HG02759 (cell line): ENCODE results near the gene DNAJC10.
"Not testable (repeated sequence)": the region's sequence is repeated elsewhere in the genome, so short reads cannot be mapped to it uniquely, and the experiment has no call there.

Experiments
- ATAC-seq: cut with Tn5 transposase; IDR thresholded peaks from one replicate; pipeline ENCODE4 v1.9.1; 2021; ENCODE audit warnings: mild to moderate bottlenecking, moderate library complexity; ENCODE audit not compliant: unreplicated experiment

DNAJC10 gene

DNA sequence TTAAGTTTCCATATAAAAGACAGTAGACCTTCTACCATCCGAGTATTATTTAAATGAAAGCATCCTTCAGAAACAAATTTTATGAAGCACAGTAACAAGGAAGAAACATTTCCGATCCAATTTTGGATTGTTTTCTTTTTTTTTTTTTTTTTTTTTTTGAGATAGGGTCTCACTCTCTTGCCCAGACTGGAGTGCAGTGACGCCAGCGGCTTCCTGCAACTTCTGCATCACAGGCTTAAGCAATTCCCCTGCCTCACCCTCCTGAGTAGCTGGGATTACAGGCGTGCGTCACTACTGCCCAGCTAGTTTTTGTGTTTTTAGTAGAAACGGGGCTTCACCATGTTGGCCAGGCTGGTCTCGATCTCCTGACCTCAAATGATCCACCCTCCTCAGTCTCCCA is 3.1 kb downstream of the DNAJC10 start:
- not testable (repeated sequence) for ATAC-seq

DNA sequence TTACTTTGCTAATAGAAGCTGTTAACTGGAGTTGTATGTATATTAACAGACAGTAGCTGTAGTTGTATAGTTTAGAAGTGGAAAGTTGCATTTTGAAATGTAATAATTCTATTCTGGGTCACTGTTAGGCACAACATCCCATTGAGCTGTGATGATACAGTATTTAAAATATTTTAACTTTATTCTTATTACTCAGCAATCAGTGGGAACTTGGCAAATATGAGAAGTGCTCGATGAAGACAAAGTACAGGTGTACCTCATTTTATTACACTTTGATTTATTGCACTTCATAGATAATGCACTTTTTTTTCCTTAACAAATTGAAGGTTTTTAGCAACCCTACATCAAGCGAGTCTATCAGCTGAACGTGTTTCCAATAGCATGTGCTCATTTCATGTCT is 8.6 kb downstream of the DNAJC10 start:
- ATAC-seq: no peak

DNA sequence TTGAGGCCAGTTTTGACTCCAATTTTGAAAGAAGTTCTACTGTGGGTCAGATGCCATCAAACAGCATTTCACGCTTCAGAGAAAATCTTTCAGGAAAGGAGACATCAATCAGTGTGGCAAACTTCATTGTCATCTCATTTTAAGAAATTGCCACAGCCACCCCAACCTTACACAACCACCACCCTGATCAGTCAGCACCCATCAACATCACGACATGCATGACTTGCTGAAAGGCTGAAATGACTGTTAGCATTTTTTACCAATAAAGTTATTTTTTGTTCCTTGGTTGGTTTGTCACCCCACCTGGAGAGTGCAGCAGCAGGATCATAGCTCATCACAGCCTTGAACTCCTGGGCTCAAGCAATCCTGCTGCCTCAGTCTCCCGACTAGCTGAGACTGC is 10.4 kb downstream of the DNAJC10 start:
- ATAC-seq: peak; percentile 58

DNA sequence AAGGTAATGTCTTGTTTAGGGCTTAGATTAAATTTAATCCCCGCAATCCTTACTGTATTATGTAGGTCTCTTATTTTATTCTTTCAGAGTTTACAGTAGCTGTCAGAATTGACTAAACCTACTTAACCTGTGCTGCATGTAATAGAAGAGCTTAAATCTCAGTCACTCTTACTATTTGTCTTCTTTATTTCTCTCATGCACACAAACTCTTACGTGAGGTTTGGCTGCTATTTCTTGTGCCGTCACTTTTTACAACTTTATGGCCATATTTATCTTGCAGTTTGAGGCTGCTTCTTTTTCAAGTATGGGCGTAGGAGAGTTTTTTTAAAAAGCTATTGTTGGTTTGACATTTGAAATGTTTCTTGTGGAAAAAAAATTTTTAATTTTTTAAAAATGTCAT is 12.0 kb downstream of the DNAJC10 start:
- no peak for ATAC-seq

DNA sequence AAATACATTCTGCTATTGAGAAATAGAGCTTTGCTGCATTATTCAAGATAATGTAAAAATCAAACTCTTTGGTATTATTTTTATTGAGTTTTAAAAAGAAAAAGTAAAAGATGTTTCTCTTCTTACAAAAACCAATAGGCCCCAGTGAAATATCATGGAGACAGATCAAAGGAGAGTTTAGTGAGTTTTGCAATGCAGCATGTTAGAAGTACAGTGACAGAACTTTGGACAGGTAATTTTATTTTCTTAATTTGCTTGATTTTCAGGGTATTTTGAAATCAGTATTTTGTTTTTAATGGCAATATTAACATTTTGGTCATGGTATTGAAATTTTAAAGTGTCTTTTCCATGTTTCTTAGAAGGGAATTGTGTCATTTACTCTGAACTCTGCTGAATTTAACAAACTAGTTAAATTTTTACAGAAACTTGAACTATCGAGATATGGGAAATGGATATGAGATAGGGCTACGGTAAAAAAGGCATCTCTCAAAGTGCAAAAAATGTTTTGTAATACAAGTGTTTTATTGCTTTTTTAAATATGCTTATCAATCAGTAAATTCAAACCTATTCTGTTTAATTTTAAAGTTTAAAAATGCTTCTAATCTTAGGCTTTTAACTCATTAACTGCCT is 13.8 kb downstream of the DNAJC10 start:
- no peak for ATAC-seq

DNA sequence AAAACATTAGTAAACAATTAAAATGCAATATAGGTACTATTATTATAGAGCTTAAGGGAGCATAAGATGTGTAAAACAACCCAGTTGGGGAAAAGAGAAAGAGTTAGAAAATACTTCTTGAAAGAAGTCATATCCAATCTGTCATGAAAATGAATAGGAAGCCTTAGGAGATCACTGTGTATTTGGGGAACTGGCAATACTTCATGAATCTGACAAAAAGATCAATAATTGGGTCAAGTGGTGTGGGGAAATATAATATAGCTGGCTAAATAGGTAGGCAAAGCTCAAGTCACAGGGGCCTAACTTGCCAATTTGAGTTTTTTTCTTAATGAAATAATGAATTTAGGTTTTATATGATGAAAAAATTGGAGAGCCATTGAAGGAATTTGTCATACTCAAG is 14.4 kb downstream of the DNAJC10 start:
- ATAC-seq: no peak

DNA sequence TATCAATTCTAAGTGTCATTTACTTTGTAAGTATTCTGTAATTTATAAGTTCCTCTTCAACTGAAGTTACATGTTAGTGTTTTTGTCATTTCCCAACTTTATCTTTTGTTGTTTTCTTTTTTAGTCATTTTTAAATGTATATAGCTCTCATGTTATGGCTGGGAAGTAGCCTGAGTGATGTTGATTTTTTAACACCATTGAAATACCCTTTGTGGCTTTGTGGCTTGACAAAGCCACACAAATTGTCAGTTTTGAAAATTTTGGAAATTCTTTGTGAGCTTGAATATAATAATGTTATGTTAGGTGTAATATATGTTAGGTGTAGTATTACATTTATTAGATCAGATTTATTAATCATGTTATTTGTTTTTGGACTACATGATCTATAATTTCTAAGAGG is 16.7 kb downstream of the DNAJC10 start:
- no peak for ATAC-seq

DNA sequence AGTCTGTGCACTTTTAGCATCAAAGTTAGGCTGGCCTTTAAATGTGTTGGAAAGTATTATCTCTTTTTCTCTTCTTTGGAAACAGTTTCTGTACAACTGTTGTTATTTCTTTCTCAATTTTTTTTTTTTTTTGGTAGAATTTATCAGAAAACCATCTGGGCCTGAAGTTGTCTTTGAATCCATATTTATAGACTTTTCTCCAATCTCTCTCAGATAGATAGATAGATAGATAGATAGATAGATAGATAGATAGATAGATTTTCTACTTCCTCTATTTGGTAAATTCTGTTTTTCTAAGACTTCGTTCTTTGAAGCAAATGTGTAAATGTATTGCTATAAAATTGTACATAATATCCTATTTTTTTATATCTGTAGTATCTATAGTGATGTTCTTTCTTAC is 17.5 kb downstream of the DNAJC10 start:
- no peak for ATAC-seq

DNA sequence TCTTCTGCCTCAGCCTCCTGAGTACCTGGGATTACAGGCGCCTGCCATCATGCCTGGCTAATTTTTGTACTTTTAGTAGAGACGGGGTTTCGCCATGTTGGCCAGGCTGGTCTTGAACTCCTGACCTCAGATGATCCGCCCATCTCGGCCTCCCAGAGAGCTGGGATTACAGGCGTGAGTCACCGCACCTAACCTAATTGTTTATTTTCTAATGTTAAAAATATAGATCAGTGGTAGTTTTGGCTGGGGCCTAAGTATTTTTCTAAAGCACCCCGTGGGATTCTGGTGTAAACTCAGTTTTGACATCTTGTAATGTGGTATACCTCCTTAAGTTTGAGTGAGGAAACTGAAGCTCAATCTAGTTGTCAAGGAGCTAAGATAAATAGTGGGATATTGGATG is 20.8 kb downstream of the DNAJC10 start:
- ATAC-seq: not testable (repeated sequence)

DNA sequence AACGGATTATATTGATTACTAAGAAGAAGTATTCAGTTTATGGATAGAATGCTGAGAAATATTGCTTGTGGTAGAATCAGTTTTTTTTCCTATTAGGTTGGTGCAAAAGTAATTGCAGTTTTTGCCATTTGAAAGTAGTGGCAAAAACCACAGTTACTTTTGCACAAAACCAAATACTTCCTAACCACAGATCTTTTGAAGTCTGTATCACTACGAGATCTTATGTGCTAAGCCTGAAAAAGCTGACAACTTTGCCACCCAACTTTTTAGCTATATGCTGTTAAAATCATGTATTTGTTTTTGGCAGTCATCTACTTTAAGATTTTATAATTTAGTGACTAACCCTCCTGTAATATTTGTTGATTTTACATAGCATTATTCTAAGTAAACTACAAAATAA is 24.6 kb downstream of the DNAJC10 start:
- no peak for ATAC-seq

DNA sequence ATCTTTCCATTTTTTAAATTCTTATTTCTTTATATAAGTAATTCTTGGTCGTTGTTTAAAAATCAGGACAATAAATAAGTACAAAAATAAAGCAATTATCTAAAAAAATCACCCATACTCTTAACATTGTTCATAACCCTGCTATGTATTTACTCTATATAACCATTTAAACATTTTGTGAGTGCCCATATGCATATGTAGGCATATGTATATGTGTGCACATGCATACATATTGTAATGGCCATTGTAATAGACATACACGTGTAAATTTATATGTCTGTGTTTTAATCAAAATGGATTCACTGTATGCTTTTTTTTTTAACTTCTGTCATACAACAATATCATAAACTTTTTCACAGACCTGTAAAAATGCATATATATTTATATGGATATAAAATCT is 25.6 kb downstream of the DNAJC10 start:
- no peak for ATAC-seq

DNA sequence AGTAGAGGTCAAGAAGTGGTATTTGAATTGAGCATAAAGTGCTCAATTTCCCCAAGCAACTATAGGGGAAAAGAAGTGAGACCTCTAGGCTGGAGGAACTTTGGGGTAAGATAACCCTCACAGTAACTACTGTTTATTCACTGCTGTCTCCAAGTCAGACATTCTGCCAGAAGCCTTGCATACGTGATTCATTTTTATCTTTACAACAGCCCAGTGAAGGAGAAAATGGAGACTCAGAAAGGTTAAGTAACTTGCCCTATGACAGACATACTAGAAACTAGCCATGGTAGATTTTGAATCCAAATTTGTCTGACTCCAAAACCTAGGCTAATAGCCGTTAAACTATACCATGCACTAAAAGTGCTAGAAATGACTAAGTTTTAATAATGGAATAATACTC is 28.4 kb downstream of the DNAJC10 start:
- no peak for ATAC-seq

DNA sequence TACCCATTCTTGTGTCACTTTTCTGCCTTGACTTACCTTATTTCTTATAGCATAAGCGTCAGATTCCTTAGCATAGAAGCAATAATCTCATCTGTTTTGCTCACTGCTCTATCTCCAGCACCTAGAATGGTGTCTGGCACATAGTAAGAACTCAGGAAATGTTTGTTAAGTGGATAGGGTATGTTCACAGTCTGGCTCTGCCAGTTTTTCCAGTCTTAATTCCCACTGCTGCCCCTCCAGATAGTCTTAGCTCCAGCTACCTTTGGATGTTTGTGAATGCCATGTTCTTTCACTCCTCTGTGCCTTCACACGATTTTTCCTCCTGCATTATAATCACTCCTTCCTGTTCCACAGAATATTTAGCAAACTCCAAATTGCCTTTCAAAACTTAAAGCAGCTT is 29.0 kb downstream of the DNAJC10 start:
- ATAC-seq: no peak

DNA sequence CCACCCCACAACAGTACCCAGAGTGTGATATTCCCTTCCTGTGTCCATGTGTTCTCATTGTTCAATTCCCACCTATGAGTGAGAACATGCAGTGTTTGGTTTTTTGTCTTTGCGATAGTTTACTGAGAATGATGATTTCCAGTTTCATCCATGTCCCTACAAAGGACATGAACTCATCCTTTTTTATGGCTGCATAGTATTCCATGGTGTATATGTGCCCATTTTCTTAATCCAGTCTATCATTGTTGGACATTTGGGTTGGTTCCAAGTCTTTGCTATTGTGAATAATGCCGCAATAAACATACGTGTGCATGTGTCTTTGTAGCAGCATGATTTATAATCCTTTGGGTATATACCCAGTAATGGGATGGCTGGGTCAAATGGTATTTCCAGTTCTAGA is 29.8 kb downstream of the DNAJC10 start:
- ATAC-seq: not testable (repeated sequence)

DNA sequence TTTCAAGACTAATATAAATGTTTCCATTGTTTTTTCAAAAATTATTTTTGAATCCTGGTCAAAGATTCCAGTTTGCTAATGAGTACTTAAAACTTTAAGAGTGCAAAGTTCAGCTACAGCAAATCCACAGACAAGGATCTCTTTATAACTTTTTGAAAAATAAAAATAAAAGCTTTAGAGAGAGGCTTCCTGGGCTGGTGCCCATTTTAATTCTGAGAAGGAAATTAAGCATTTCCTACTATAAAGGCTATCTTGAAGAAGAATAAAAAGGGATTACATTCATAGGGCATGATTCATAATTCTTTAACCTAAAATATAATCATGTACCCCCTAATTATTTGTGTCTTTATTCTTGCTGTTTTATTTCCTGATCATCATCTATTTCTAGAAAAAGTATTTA is 38.2 kb downstream of the DNAJC10 start:
- ATAC-seq: no peak

DNA sequence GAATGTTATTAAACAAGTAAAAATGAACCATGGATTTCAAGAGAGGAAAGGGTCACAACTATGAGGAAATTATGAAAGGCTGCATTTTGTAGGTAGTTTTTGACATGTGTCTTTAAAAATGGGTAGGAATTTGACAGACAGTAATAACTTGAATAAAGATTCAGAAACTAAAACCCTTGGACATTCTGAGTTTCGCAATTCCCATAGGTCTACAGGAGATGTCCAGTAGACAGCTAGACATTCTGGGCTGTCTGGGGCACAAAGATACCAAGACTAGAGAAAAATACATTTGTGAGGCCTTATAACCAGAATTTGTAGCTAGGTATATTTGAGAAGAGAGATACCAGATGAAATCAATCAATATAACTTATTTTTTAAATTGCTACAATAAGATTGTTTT is 42.3 kb downstream of the DNAJC10 start:
- ATAC-seq: no peak

DNA sequence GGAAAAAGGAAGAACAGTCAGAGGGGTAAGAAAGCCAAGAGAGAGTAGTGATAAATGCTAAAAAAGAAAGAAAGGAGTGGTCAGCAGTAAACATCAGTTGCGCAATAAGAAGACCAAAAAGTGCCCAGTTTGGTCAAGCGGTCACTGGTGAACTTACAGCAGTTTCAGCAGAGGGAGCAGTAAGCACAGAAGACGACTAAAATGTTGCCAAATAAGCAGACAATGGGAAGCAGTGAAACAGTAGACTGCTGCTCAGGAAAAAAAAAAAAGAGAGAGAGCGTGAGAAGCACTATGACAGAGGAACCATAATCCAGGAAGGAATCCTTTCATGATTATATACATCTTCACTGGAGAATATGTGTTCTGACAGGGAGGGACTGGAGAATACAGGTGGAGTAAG is 45.8 kb downstream of the DNAJC10 start:
- no peak for ATAC-seq

DNA sequence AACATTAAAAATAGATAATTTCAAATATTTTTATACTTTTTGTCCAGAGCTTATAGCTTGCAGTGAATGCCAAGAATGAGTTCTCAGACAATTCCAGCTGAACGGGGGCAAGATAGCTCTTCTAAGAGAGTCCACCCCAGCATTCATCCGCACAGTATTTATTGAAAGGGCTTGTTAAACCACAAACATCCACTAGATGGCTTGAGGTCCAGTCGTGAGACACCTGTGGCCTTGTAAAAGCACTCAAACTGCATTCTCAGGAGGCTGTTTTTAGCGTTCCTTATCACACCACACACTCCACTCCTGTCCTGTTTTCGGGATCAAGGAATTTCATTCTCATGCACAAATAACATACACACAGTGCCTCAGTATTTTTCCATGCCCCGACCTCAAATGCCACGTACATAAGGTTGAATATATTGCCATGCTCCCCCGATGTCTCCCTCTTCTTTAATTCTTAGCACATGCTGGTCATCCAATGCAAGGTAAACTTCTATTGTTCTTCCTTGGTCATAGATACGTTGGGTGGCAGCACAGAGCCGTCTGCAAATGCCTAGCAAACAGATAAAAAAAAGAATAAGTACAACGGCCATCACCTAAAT is 47.4 kb downstream of the DNAJC10 start:
- peak; percentile 53 for ATAC-seq

DNA sequence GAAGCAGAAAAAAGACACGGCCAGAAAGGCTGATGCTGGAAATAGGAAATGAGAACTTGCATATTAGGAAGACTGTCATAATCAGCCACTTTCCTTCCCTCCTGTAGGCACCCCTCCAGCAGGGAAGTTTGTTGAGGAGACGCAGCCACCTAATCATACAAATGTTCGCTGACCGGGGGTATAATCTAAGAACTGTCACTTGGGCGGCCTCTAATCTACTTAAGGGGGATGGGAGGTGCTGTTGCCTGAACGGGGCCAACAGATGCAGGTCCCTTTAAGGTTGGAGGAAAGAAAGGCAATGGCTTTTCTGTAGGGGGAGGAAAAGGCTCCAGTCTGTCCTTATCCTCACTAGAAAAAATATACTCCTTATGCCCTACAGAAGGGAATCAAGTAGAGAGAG is 50.6 kb downstream of the DNAJC10 start:
- no peak for ATAC-seq

DNA sequence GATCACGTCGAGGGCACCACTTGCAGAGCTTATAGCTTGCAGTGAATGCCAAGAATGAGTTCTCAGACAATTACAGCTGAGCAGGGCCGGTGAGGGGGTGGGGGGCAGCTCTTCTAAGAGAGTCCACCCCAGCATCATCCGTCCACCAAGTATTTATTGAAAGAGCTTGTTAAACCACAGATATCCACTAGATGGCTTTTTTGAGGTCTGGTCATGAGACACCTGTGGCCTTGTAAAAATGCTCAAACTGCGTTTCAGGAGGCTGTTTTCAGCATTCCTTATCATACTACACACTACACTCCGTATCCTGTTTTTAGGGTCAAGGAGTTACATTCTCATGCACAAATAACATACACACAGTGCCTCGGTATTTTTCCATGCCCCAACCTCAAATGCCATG is 51.5 kb downstream of the DNAJC10 start:
- peak; percentile 59 for ATAC-seq

DNA sequence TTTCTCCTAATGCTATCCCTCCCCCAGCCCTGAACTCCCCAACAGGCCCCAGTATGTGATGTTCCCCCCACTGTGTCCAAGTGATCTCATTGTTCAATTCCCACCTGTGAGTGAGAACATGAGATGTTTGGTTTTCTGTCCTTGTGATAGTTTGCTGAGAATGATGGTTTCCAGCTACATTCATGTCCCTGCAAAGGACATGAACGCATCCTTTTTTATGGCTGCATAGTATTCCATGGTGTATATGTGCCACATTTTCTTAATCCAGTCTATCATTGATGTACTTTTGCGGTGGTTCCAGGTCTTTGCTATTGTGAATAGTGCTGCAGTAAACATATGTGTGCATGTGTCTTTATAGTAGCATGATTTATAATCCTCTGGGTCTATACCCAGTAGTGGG is 52.9 kb downstream of the DNAJC10 start:
- ATAC-seq: not testable (repeated sequence)

DNA sequence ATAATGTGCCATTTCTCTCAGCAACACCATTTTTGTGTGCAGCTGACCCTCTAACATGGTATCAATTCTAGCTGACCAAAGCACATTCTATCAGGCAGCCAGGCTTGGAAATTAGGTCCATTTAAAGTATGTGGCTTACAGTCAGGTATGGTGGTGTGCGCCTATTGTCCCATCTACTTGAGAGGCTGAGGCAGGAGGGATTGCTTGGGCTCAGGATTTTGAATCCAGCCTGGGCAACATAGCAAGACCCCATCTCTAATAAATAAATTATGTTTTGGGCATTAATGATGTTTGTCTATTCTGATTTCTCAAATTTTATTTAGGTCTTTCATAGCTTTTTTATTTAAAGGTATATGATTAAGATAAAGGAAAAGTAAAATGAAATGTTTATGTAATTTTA is 63.3 kb downstream of the DNAJC10 start:
- no peak for ATAC-seq

DNA sequence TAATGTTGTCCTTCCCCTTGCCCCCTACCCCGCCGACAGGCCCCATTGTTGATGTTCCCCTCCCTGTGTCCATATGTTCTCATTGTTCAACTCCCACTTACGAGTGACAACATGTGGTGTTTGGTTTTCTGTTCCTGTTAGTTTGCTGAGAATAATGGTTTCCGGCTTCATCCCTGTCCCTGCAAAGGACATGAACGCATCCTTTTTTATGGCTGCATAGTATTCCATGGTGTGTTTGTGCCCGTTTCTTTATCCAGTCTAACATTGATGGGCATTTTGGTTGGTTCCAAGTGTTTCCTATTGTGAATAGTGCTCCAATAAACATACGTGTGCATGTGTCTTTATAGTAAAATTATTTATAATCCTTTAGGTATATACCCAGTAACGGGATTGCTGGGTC is 65.0 kb downstream of the DNAJC10 start:
- not testable (repeated sequence) for ATAC-seq
